AG04449 (cell line): ENCODE measurements around the gene NUP93.

Experiments used
- CTCF ChIA-PET: fragments of 350-600 bp; formaldehyde crosslinking; extraction: SDS; loops from one replicate; lab custom pipeline; 2021; ENCODE audit warnings: antibody characterized with exemption; lab: Yijun Ruan, JAX
- POLR2A ChIA-PET: fragments of 400-600, 350-600 bp; formaldehyde crosslinking; extraction: SDS; loops from one replicate; lab custom pipeline; 2020; ENCODE audit warnings: antibody characterized with exemption, inconsistent platforms; lab: Yijun Ruan, JAX
- DNase-seq: peaks from one replicate; pipeline ENCODE4 v3.0.0-alpha.2; 2010; ENCODE audit warnings: low read depth, low spot score
- H3K4me3 ChIP-seq: 2 replicates; pipeline ENCODE4 v1.5.1; 2011; ENCODE audit warnings: low read depth, mild to moderate bottlenecking, control low read depth, low read length
- CTCF ChIP-seq: IDR thresholded peaks from one replicate; pipeline ENCODE4 v1.5.1; 2011; ENCODE audit warnings: mild to moderate bottlenecking, moderate library complexity, low read length, control low read depth, inconsistent platforms; ENCODE audit not compliant: insufficient read depth; ENCODE audit errors: missing control alignments

The NUP93 gene

DNA sequence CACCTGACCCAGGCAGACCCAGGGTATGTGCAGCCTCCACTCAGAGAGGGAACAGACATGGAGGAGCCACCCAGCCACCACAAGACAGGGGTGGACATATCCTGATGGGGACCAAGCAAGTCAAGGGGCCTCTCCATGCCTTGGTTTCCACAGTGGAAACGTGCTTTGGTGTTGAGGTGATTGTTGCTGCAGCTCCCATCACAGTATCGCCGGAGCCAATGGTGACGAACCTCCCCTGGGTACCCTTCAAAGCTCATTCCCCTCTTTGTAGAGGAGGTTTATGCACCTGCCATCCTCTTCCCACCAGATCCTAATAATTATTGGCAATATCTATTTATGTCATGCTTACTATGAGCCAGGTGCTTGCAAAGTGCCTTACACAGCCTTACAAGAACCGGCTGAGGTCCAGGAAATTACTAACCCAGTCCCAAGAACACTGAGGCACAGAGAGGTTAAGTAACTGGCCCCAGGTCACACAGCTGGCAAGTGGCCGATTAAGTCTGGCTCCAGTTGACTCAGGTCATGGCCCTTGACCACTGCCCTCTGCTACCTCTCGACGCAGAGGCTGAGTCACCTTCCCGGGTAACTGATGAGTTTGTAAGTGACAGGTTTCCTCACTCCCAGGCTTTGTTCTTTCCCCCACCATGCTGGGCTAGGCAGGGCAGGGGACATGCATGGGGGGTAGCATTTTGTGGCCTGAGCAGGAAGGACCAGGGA lies 155.7 kb downstream of the NUP93 start:
- CTCF ChIA-PET, result interaction anchor here (1.0 kb wide), 1 partner anchor 10 kb away, joined by 3 read pairs; no protein-coding TSS in a partner anchor
- H3K4me3 ChIP-seq, result no peak overlapping the region
- no peak for TF ChIP-seq CTCF
- POLR2A ChIA-PET, result no interaction called here
- no peak for DNase-seq

- no peak for TF ChIP-seq CTCF
- POLR2A ChIA-PET, result no interaction called here
- CTCF ChIA-PET, result interaction anchor here (1.0 kb wide), 1 partner anchor 11 kb away, joined by 3 read pairs; no protein-coding TSS in a partner anchor
- DNase-seq, result no peak
- no peak overlapping the region for H3K4me3 ChIP-seq
Observed at GRCh38 chr16:56886296-56886695, 156.4 kb downstream of the NUP93 start.

DNA sequence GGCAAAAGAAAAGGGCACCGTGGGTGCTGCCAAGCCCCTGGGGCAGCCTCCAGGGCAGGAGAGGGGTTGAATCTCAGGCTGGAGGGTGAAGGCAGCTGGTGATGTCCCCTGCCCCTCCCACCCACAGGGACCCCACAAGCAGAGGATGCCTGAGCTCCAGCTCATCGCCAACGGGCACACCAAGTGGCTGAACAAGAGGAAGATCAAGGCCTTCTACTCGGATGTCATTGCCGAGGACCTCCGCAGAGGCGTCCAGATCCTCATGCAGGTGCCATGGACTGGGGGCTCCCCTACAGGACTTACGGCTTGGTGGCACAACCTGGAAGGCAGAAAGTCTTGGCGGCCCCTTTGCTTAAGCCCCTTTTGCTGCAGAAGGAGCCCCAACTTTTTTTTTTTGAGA lies 156.9 kb downstream of the NUP93 start:
- TF ChIP-seq CTCF, result no peak
- ChIA-PET CTCF (interaction anchor here (1.0 kb wide), 1 partner anchor 12 kb away, joined by 3 read pairs; no protein-coding TSS in a partner anchor), POLR2A (no interaction called here)
- DNase-seq, result no peak
- H3K4me3 ChIP-seq, result no peak overlapping the region

DNA sequence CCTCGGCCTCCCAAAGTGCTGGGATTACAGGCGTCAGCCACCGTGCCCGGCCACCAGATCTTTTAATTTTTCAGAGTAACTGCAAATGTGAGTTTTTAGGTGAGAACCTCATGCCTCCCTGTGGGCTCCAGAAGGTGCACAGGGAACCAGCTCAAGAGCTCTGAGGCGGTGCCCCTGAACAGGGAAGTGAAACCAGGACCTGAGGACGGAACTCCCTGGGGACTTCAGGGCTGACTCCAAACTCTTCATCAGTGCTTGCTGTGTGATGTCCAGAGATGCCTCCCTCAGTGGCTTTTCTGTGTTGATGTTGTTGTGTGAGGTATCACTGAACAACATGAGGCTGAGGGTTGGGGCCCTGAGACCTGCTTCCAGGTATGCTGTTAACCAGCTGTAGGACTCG lies 158.9 kb downstream of the NUP93 start:
- DNase-seq, result no peak
- CTCF ChIA-PET, result no interaction called here
- no peak overlapping the region for H3K4me3 ChIP-seq
- no peak for TF ChIP-seq CTCF
- POLR2A ChIA-PET, result no interaction called here

GRCh38 chr16:56889206-56889605 lies 159.3 kb downstream of the NUP93 start:
- CTCF ChIA-PET, result no interaction called here
- TF ChIP-seq CTCF, result no peak
- H3K4me3 ChIP-seq, result no peak overlapping the region
- POLR2A ChIA-PET, result no interaction called here
- DNase-seq, result no peak

DNA sequence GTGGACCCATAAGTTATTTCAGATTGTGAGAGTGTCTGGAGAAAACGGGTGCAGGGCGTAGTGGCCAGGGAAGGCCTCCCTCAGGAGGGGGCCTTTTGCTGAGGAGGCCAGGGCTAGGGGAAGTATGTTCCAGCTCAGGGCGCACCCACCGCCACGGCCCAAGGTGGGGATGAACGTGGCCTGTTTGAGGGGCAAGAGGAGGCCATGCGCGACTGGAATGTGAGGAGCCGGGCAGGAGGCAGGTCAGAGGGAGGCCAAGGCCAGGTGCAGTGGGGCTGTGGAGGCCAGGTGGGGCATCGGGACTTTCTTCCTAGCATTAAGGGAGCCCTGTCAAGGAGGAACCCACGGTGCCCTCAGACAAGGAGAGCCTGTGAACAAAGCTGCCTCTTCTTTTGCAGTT lies 161.8 kb downstream of the NUP93 start:
- ChIA-PET CTCF (no interaction called here), POLR2A (no interaction called here)
- no peak overlapping the region for H3K4me3 ChIP-seq
- no peak for TF ChIP-seq CTCF
- DNase-seq, result no peak
